Measurements from ENCODE around the gene MARK2.

DNA sequence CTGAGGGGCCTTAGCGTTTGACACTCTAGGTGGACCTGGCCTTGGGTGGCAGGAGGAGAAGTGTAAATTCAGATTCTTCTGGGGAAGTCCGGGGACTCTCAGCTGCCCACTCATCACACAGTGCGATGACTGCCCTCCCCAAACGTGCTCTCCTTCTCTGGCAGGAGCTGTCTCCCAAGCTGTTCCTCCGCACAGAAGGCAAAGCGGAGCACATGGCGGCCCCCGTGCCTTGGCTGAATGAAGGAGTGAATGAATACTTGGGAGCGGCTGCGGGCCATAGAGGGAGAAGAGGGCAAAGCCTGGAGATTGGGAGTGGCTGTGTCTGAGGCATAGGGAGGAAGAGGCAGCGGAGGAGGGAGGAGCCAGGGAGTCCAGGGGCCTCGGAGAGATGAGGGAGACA is 93.0 kb downstream of the MARK2 start:
- TF ChIP-seq, protein P1, sequence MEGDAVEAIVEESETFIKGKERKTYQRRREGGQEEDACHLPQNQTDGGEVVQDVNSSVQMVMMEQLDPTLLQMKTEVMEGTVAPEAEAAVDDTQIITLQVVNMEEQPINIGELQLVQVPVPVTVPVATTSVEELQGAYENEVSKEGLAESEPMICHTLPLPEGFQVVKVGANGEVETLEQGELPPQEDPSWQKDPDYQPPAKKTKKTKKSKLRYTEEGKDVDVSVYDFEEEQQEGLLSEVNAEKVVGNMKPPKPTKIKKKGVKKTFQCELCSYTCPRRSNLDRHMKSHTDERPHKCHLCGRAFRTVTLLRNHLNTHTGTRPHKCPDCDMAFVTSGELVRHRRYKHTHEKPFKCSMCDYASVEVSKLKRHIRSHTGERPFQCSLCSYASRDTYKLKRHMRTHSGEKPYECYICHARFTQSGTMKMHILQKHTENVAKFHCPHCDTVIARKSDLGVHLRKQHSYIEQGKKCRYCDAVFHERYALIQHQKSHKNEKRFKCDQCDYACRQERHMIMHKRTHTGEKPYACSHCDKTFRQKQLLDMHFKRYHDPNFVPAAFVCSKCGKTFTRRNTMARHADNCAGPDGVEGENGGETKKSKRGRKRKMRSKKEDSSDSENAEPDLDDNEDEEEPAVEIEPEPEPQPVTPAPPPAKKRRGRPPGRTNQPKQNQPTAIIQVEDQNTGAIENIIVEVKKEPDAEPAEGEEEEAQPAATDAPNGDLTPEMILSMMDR (IDR thresholded peaks at IDR 0.05): no peak
- no peak for TF ChIP-seq POLR2A (IDR thresholded peaks at IDR 0.05)
- TF ChIP-seq POLR2AphosphoS5 (IDR thresholded peaks at IDR 0.05): no peak
- TF ChIP-seq EP300 (IDR thresholded peaks at IDR 0.05): no peak
